CD4-positive, alpha-beta T cell treated with Interleukin-4 for 4 hours (primary cell): ENCODE results near the gene GALT.
"Not testable (repeated sequence)": the region's sequence is repeated elsewhere in the genome, so short reads cannot be mapped to it uniquely, and the experiment has no call there.

Experiments used
- DNase-seq: peaks from one replicate; pipeline ENCODE4 v3.0.0-alpha.2; 2020

Gene GALT

GRCh38 chr9:34627716-34628655 is 18.5 kb upstream of the GALT start:
- DNase-seq = no peak

GRCh38 chr9:34628656-34629490 is 17.6 kb upstream of the GALT start, which contains the start of gene ARID3C:
Gene ARID3C, minus strand, starts transcription at chr9:34629066. Its CDS starts 1,052 bp downstream, at chr9:34628014.
- DNase-seq = peak; percentile 14

GRCh38 chr9:34629491-34629808 is 17.0 kb upstream of the GALT start:
- no peak for DNase-seq

- DNase-seq = no peak
Observed at GRCh38 chr9:34630402-34631154, 15.9 kb upstream of the GALT start.

GRCh38 chr9:34633166-34633565 is 13.3 kb upstream of the GALT start:
- no peak for DNase-seq

- DNase-seq = peak; percentile 77
Observed at GRCh38 chr9:34633851-34634550, 12.5 kb upstream of the GALT start.

GRCh38 chr9:34634551-34635248 is 11.8 kb upstream of the GALT start:
- no peak for DNase-seq

GRCh38 chr9:34635556-34635955 is 10.9 kb upstream of the GALT start:
- DNase-seq = no peak

GRCh38 chr9:34636791-34637355 is 9.6 kb upstream of the GALT start:
- DNase-seq = no peak

- peak; percentile 94 for DNase-seq
Observed at GRCh38 chr9:34637356-34638137, 8.9 kb upstream of the GALT start, which contains the start of gene SIGMAR1. Gene SIGMAR1, minus strand, starts transcription at chr9:34637787. Its CDS starts 90 bp downstream, at chr9:34637697.

- no peak for DNase-seq
Observed at GRCh38 chr9:34638138-34638445, 8.4 kb upstream of the GALT start.

GRCh38 chr9:34639322-34639721 is 7.2 kb upstream of the GALT start:
- DNase-seq = not testable (repeated sequence)

- no peak for DNase-seq
Observed at GRCh38 chr9:34642679-34643078, 3.8 kb upstream of the GALT start.

- DNase-seq = no peak
Observed at GRCh38 chr9:34644766-34645314, 1.6 kb upstream of the GALT start.

- no peak for DNase-seq
Observed at GRCh38 chr9:34647084-34647403, 569 bp downstream of the GALT start.

GRCh38 chr9:34647651-34648050 is 1.2 kb downstream of the GALT start:
- peak; percentile 19 for DNase-seq

GRCh38 chr9:34648673-34649072 is 2.2 kb downstream of the GALT start:
- no peak for DNase-seq

- DNase-seq = no peak
Observed at GRCh38 chr9:34650816-34651215, 4.3 kb downstream of the GALT start.

GRCh38 chr9:34651321-34651720 is 4.8 kb downstream of the GALT start:
- DNase-seq = no peak

- peak; percentile 71 for DNase-seq
Observed at GRCh38 chr9:34651876-34652601, 5.6 kb downstream of the GALT start, which contains the start of gene IL11RA. Gene IL11RA, plus strand, starts transcription at chr9:34652185. Its CDS starts 3,033 bp downstream, at chr9:34655218.
